GM18499 (cell line): Measurements from ENCODE around the gene CGNL1.

ENCODE experiments used
- ATAC-seq: cut with Tn5 transposase; IDR thresholded peaks from one replicate; pipeline ENCODE4 v1.9.1; 2021; ENCODE audit warnings: moderate number of reproducible peaks; ENCODE audit not compliant: insufficient read depth, unreplicated experiment

Gene CGNL1

GRCh38 chr15:57446393-57446792 is 70.1 kb downstream of the CGNL1 start:
- ATAC-seq: no peak

GRCh38 chr15:57451555-57451954 is 75.2 kb downstream of the CGNL1 start:
- no peak for ATAC-seq

- no peak for ATAC-seq
Measured at GRCh38 chr15:57452090-57452754, 75.9 kb downstream of the CGNL1 start.

GRCh38 chr15:57455929-57456328 is 79.6 kb downstream of the CGNL1 start:
- ATAC-seq: no peak

GRCh38 chr15:57456559-57456958 is 80.3 kb downstream of the CGNL1 start:
- no peak for ATAC-seq

GRCh38 chr15:57457726-57458125 is 81.4 kb downstream of the CGNL1 start:
- no peak for ATAC-seq

- ATAC-seq: no peak
Measured at GRCh38 chr15:57458356-57458781, 82.1 kb downstream of the CGNL1 start.

- no peak for ATAC-seq
Measured at GRCh38 chr15:57460208-57460816, 84.0 kb downstream of the CGNL1 start.

GRCh38 chr15:57461541-57461940 is 85.2 kb downstream of the CGNL1 start:
- no peak for ATAC-seq

GRCh38 chr15:57462381-57462780 is 86.1 kb downstream of the CGNL1 start:
- no peak for ATAC-seq

GRCh38 chr15:57463360-57463759 is 87.1 kb downstream of the CGNL1 start:
- ATAC-seq: no peak

- ATAC-seq: no peak
Measured at GRCh38 chr15:57464480-57464879, 88.2 kb downstream of the CGNL1 start.

- no peak for ATAC-seq
Measured at GRCh38 chr15:57468486-57468885, 92.2 kb downstream of the CGNL1 start.

- no peak for ATAC-seq
Measured at GRCh38 chr15:57470543-57470942, 94.2 kb downstream of the CGNL1 start.

- ATAC-seq: no peak
Measured at GRCh38 chr15:57472861-57473260, 96.6 kb downstream of the CGNL1 start.

- ATAC-seq: no peak
Measured at GRCh38 chr15:57476533-57476975, 100.2 kb downstream of the CGNL1 start.

- ATAC-seq: no peak
Measured at GRCh38 chr15:57477736-57478522, 101.6 kb downstream of the CGNL1 start.

GRCh38 chr15:57479005-57479404 is 102.7 kb downstream of the CGNL1 start:
- ATAC-seq: no peak

GRCh38 chr15:57481038-57481705 is 104.9 kb downstream of the CGNL1 start:
- ATAC-seq: no peak

GRCh38 chr15:57485869-57486268 is 109.6 kb downstream of the CGNL1 start:
- ATAC-seq: no peak

GRCh38 chr15:57486833-57487232 is 110.5 kb downstream of the CGNL1 start:
- no peak for ATAC-seq
